ENCODE results near the gene ZNF451. TPM values are rescaled to one million over a fixed set of nuclear protein-coding genes. Genes with fewer than 3 reads are reported as not detected.

Gene ZNF451
- polyA plus RNA-seq, 2 donors: 7.3 to 9.1 TPM

- H3K9me3 ChIP-seq (ENCODE audit: control insufficient read depth in 2 of 2, insufficient read depth in 1 of 2, low read depth in 1 of 2, low read length in 1 of 2): no peaks in the 10 kb centered on the region
- H3K27me3 ChIP-seq (ENCODE audit: control insufficient read depth in 1 of 2, insufficient read depth in 2 of 2, low read length in 2 of 2): no peaks in the 10 kb centered on the region
- no peaks in the 10 kb centered on the region for H3K4me1 ChIP-seq (ENCODE audit: control insufficient read depth in 2 of 2, insufficient read depth in 2 of 2, low read length in 1 of 2)
- no peaks in the 10 kb centered on the region for H3K36me3 ChIP-seq (ENCODE audit: control insufficient read depth in 2 of 2, insufficient read depth in 2 of 2, low read length in 1 of 2)
- no peak overlapping the region for H3K4me3 ChIP-seq (ENCODE audit: low read depth in 1 of 2, low read length in 2 of 2)
- no peak overlapping the region for H3K27ac ChIP-seq (ENCODE audit: low read depth in 2 of 2, low read length in 1 of 2)
- WGBS, 2 donors: 97% methylated on average over 2 of the region's 2 CpGs
These were observed 74.0 kb downstream of the ZNF451 start for GRCh38 chr6:57163956-57164355.

GRCh38 chr6:57165080-57165479, 75.1 kb downstream of the ZNF451 start:
- Histone ChIP-seq H3K4me3 (ENCODE audit: low read depth in 1 of 2, low read length in 2 of 2) (no peak overlapping the region), H3K36me3 (ENCODE audit: control insufficient read depth in 2 of 2, insufficient read depth in 2 of 2, low read length in 1 of 2) (no peaks in the 10 kb centered on the region)

GRCh38 chr6:57172136-57173055, 82.4 kb downstream of the ZNF451 start, which contains the start of gene BAG2:
BAG2 (plus strand) TSS chr6:57172326; CDS start chr6:57172698, 372 bp downstream.
- H3K4me3 ChIP-seq (ENCODE audit: low read depth in 1 of 2, low read length in 2 of 2): peak within 1 kb of the TSS; percentile 59 to 70
- no peaks in the 10 kb centered on the region for H3K27me3 ChIP-seq (ENCODE audit: control insufficient read depth in 1 of 2, insufficient read depth in 2 of 2, low read length in 2 of 2)
- 1% methylated on average over 90 to 97 of the region's 97 CpGs for WGBS, 2 donors
- peak within 1 kb of the TSS; percentile 87 to 92 for H3K27ac ChIP-seq (ENCODE audit: low read depth in 2 of 2, low read length in 1 of 2)
- H3K9me3 ChIP-seq (ENCODE audit: control insufficient read depth in 2 of 2, insufficient read depth in 1 of 2, low read depth in 1 of 2, low read length in 1 of 2): no peaks in the 10 kb centered on the region
- H3K36me3 ChIP-seq (ENCODE audit: control insufficient read depth in 2 of 2, insufficient read depth in 2 of 2, low read length in 1 of 2): no peaks in the 10 kb centered on the region
- H3K4me1 ChIP-seq (ENCODE audit: control insufficient read depth in 2 of 2, insufficient read depth in 2 of 2, low read length in 1 of 2): no peaks in the 10 kb centered on the region

More at GRCh38 chr6:57165080-57165479, 75.1 kb downstream of the ZNF451 start:
- Histone ChIP-seq H3K4me1 (ENCODE audit: control insufficient read depth in 2 of 2, insufficient read depth in 2 of 2, low read length in 1 of 2) (no peaks in the 10 kb centered on the region), H3K9me3 (ENCODE audit: control insufficient read depth in 2 of 2, insufficient read depth in 1 of 2, low read depth in 1 of 2, low read length in 1 of 2) (no peaks in the 10 kb centered on the region), H3K27me3 (ENCODE audit: control insufficient read depth in 1 of 2, insufficient read depth in 2 of 2, low read length in 2 of 2) (no peaks in the 10 kb centered on the region), H3K27ac (ENCODE audit: low read depth in 2 of 2, low read length in 1 of 2) (no peak overlapping the region)
- 94 to 100% methylated on average over 1 of the region's 1 CpG for WGBS, 2 donors

GRCh38 chr6:57173056-57173885, 83.3 kb downstream of the ZNF451 start:
- Histone ChIP-seq H3K27ac (ENCODE audit: low read depth in 2 of 2, low read length in 1 of 2) (peak overlapping the region; percentile 87 to 92), H3K9me3 (ENCODE audit: control insufficient read depth in 2 of 2, insufficient read depth in 1 of 2, low read depth in 1 of 2, low read length in 1 of 2) (no peaks in the 10 kb centered on the region), H3K27me3 (ENCODE audit: control insufficient read depth in 1 of 2, insufficient read depth in 2 of 2, low read length in 2 of 2) (no peaks in the 10 kb centered on the region), H3K36me3 (ENCODE audit: control insufficient read depth in 2 of 2, insufficient read depth in 2 of 2, low read length in 1 of 2) (no peaks in the 10 kb centered on the region), H3K4me3 (ENCODE audit: low read depth in 1 of 2, low read length in 2 of 2) (peak overlapping the region; percentile 59 to 70), H3K4me1 (ENCODE audit: control insufficient read depth in 2 of 2, insufficient read depth in 2 of 2, low read length in 1 of 2) (no peaks in the 10 kb centered on the region)
- 21 to 40% methylated on average over 19 of the region's 19 CpGs for WGBS, 2 donors

GRCh38 chr6:57173886-57174510, 84.0 kb downstream of the ZNF451 start:
- Histone ChIP-seq H3K27me3 (ENCODE audit: control insufficient read depth in 1 of 2, insufficient read depth in 2 of 2, low read length in 2 of 2) (no peaks in the 10 kb centered on the region), H3K4me3 (ENCODE audit: low read depth in 1 of 2, low read length in 2 of 2) (peak overlapping the region in 1 of 2 donors; percentile 59), H3K4me1 (ENCODE audit: control insufficient read depth in 2 of 2, insufficient read depth in 2 of 2, low read length in 1 of 2) (no peaks in the 10 kb centered on the region), H3K9me3 (ENCODE audit: control insufficient read depth in 2 of 2, insufficient read depth in 1 of 2, low read depth in 1 of 2, low read length in 1 of 2) (no peaks in the 10 kb centered on the region), H3K36me3 (ENCODE audit: control insufficient read depth in 2 of 2, insufficient read depth in 2 of 2, low read length in 1 of 2) (no peaks in the 10 kb centered on the region), H3K27ac (ENCODE audit: low read depth in 2 of 2, low read length in 1 of 2) (peak overlapping the region in 1 of 2 donors; percentile 17)
- WGBS, 2 donors: 65 to 66% methylated on average over 5 of the region's 5 CpGs

- Histone ChIP-seq H3K36me3 (ENCODE audit: control insufficient read depth in 2 of 2, insufficient read depth in 2 of 2, low read length in 1 of 2) (no peaks in the 10 kb centered on the region), H3K4me3 (ENCODE audit: low read depth in 1 of 2, low read length in 2 of 2) (no peak overlapping the region), H3K27ac (ENCODE audit: low read depth in 2 of 2, low read length in 1 of 2) (no peak overlapping the region), H3K9me3 (ENCODE audit: control insufficient read depth in 2 of 2, insufficient read depth in 1 of 2, low read depth in 1 of 2, low read length in 1 of 2) (no peaks in the 10 kb centered on the region), H3K27me3 (ENCODE audit: control insufficient read depth in 1 of 2, insufficient read depth in 2 of 2, low read length in 2 of 2) (no peaks in the 10 kb centered on the region), H3K4me1 (ENCODE audit: control insufficient read depth in 2 of 2, insufficient read depth in 2 of 2, low read length in 1 of 2) (no peaks in the 10 kb centered on the region)
- WGBS, 2 donors: 84 to 90% methylated on average over 3 of the region's 3 CpGs
These were observed 84.5 kb downstream of the ZNF451 start for GRCh38 chr6:57174511-57174907.

- Histone ChIP-seq H3K27ac (ENCODE audit: low read depth in 2 of 2, low read length in 1 of 2) (peak overlapping the region; percentile 30 to 81), H3K27me3 (ENCODE audit: control insufficient read depth in 1 of 2, insufficient read depth in 2 of 2, low read length in 2 of 2) (no peaks in the 10 kb centered on the region), H3K36me3 (ENCODE audit: control insufficient read depth in 2 of 2, insufficient read depth in 2 of 2, low read length in 1 of 2) (no peaks in the 10 kb centered on the region), H3K9me3 (ENCODE audit: control insufficient read depth in 2 of 2, insufficient read depth in 1 of 2, low read depth in 1 of 2, low read length in 1 of 2) (no peaks in the 10 kb centered on the region), H3K4me3 (ENCODE audit: low read depth in 1 of 2, low read length in 2 of 2) (no peak overlapping the region), H3K4me1 (ENCODE audit: control insufficient read depth in 2 of 2, insufficient read depth in 2 of 2, low read length in 1 of 2) (no peaks in the 10 kb centered on the region)
- 73 to 76% methylated on average over 11 of the region's 11 CpGs for WGBS, 2 donors
These were observed 87.7 kb downstream of the ZNF451 start for GRCh38 chr6:57177545-57178265.

GRCh38 chr6:57180596-57180995, 90.6 kb downstream of the ZNF451 start:
- Histone ChIP-seq H3K36me3 (ENCODE audit: control insufficient read depth in 2 of 2, insufficient read depth in 2 of 2, low read length in 1 of 2) (peaks cover 0 to 3% of the 10 kb centered on the region in 2 donors), H3K4me3 (ENCODE audit: low read depth in 1 of 2, low read length in 2 of 2) (no peak overlapping the region), H3K9me3 (ENCODE audit: control insufficient read depth in 2 of 2, insufficient read depth in 1 of 2, low read depth in 1 of 2, low read length in 1 of 2) (no peaks in the 10 kb centered on the region), H3K4me1 (ENCODE audit: control insufficient read depth in 2 of 2, insufficient read depth in 2 of 2, low read length in 1 of 2) (no peaks in the 10 kb centered on the region), H3K27ac (ENCODE audit: low read depth in 2 of 2, low read length in 1 of 2) (no peak overlapping the region), H3K27me3 (ENCODE audit: control insufficient read depth in 1 of 2, insufficient read depth in 2 of 2, low read length in 2 of 2) (no peaks in the 10 kb centered on the region)
- WGBS, 2 donors: 77 to 87% methylated on average over 3 of the region's 3 CpGs

GRCh38 chr6:57182017-57182432, 92.0 kb downstream of the ZNF451 start:
- Histone ChIP-seq H3K4me1 (ENCODE audit: control insufficient read depth in 2 of 2, insufficient read depth in 2 of 2, low read length in 1 of 2) (no peaks in the 10 kb centered on the region), H3K27ac (ENCODE audit: low read depth in 2 of 2, low read length in 1 of 2) (peak overlapping the region in 1 of 2 donors; percentile 7), H3K27me3 (ENCODE audit: control insufficient read depth in 1 of 2, insufficient read depth in 2 of 2, low read length in 2 of 2) (no peaks in the 10 kb centered on the region), H3K4me3 (ENCODE audit: low read depth in 1 of 2, low read length in 2 of 2) (no peak overlapping the region), H3K36me3 (ENCODE audit: control insufficient read depth in 2 of 2, insufficient read depth in 2 of 2, low read length in 1 of 2) (peaks cover 0 to 3% of the 10 kb centered on the region in 2 donors), H3K9me3 (ENCODE audit: control insufficient read depth in 2 of 2, insufficient read depth in 1 of 2, low read depth in 1 of 2, low read length in 1 of 2) (no peaks in the 10 kb centered on the region)
- WGBS, 2 donors: 76 to 90% methylated on average over 2 of the region's 2 CpGs
